Common myeloid progenitor, CD34-positive (primary cell): Measurements from ENCODE around the gene ZG16.

Experiments
- CTCF ChIA-PET: fragments of 350-600 bp; sonication (Branson Sonifier 250); formaldehyde crosslinking; loops from one replicate; lab custom pipeline; 2021; ENCODE audit warnings: antibody characterized with exemption; lab: Charles Lee
- POLR2A ChIA-PET: fragments of 350-600 bp; sonication (Branson Sonifier 250); formaldehyde crosslinking; loops from one replicate; lab custom pipeline; 2021; ENCODE audit warnings: antibody characterized with exemption; lab: Charles Lee
- DNase-seq, 3 donors: peaks; one replicate each; pipeline versions ENCODE4 v3.0.0 to v3.0.0-alpha.2; 2013
- H3K27ac ChIP-seq, 2 experiments: 1 replicate in 1 of 2; 2 replicates in 1 of 2; pipeline ENCODE4 v1.7.0; 2013; ENCODE audit warnings: inconsistent platforms in 2 of 2, low read length in 2 of 2, mild to moderate bottlenecking in 2 of 2, low read depth in 1 of 2, moderate library complexity in 1 of 2; ENCODE audit not compliant: severe bottlenecking in 2 of 2, insufficient read depth in 1 of 2, poor library complexity in 1 of 2
- H3K27me3 ChIP-seq, 5 experiments: replicated peaks in 2 of 5; 1 replicate in 3 of 5; 2 replicates in 2 of 5; pipeline versions ENCODE4 v1.6.1 to v1.7.0; 2013; ENCODE audit warnings: low read length in 4 of 5, mild to moderate bottlenecking in 2 of 5, moderate library complexity in 2 of 5, inconsistent platforms in 1 of 5; ENCODE audit not compliant: insufficient read depth in 5 of 5, control insufficient read depth in 4 of 5
- H3K36me3 ChIP-seq, 4 experiments: 1 replicate in 2 of 4; 2 replicates in 2 of 4; pipeline versions ENCODE4 v1.6.1 to v1.7.0; 2013; ENCODE audit warnings: low read length in 3 of 4, control low read depth in 1 of 4, mild to moderate bottlenecking in 1 of 4; ENCODE audit not compliant: control insufficient read depth in 4 of 4, insufficient read depth in 4 of 4
- H3K4me1 ChIP-seq, 4 experiments: 1 replicate in 3 of 4; 2 replicates in 1 of 4; pipeline versions ENCODE4 v1.6.1 to v1.7.1; 2013; ENCODE audit warnings: low read length in 3 of 4, mild to moderate bottlenecking in 3 of 4, control low read depth in 1 of 4, inconsistent platforms in 1 of 4, moderate library complexity in 1 of 4; ENCODE audit not compliant: control insufficient read depth in 4 of 4, insufficient read depth in 4 of 4; ENCODE audit errors: control extremely low read depth in 1 of 4
- H3K4me3 ChIP-seq, 7 experiments: 1 replicate in 4 of 7; 2 replicates in 3 of 7; pipeline versions ENCODE4 v1.5.1 to v1.7.0; 2013; ENCODE audit warnings: mild to moderate bottlenecking in 7 of 7, low read length in 6 of 7, moderate library complexity in 6 of 7, inconsistent platforms in 2 of 7, low read depth in 2 of 7, control low read depth in 1 of 7; ENCODE audit not compliant: insufficient read depth in 4 of 7, control insufficient read depth in 1 of 7; ENCODE audit errors: extremely low read depth in 1 of 7
- H3K9me3 ChIP-seq, 5 experiments: 1 replicate in 4 of 5; 2 replicates in 1 of 5; pipeline versions ENCODE4 v1.6.1 to v1.7.1; 2013; ENCODE audit warnings: low read length in 4 of 5, mild to moderate bottlenecking in 2 of 5, inconsistent platforms in 1 of 5, low read depth in 1 of 5, moderate library complexity in 1 of 5; ENCODE audit not compliant: control insufficient read depth in 4 of 5, insufficient read depth in 2 of 5; ENCODE audit errors: control extremely low read depth in 1 of 5
- WGBS: methylation state at CpG from one replicate; pipeline ENCODE4 v1.1.5; 2013; ENCODE audit not compliant: insufficient coverage; 5-methylcytosine and 5-hydroxymethylcytosine counted together

The ZG16 gene

DNA sequence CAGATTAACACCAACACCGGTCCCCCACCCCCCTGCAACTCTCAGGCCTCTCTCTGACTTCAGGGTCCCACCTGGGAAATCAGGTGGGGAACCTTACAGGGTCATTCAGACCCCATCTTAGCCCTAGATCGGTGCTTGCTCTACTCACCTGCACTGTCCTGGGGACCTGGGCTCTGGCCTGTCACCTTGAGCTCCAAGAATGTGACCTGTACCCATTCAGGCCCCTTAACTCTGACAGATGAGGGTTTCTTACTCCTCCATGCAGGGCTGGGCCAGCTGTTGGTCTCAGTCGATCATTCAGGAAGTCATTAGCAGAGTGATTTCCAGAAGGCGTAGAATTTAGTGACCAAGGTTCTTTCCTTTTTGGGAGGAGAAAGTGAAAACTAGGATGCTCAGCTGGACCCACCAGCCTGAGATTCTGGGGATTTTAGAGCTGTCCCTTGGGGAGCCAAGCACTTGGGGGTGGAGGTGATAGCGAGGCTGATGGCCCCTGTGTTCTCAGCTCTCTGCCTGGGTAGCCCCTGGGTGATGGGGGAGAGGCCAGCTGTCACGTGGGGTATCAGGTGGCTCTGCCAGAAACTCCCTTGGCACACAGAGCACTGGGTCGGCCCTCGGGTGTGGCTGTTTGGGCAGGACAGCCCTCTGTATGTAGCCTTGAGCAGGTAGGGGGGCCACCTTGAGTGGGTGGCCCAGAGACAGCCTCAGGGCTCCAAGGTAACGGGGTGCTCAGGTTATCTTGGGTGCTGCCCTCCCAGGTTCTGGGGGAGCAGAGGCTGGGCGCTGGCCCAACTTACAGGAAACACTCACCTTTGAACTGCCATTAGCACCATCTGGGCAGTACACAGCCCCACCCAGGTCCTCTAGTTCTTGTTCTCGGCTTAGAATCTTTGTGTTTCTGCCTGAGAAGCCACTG, 42.9 kb downstream of the ZG16 start:
- ChIA-PET CTCF (interaction anchor here (0.8 to 7.2 kb wide), 7 partner anchors 13 to 187 kb away, joined by 3 to 46 read pairs (median 4); no protein-coding TSS in a partner anchor), POLR2A (interaction anchor here (0.7 kb wide), 1 partner anchor 13 kb away, joined by 3 read pairs; no protein-coding TSS in a partner anchor)
- Histone ChIP-seq H3K27me3 (no peaks in the 10 kb centered on the region), H3K4me3 (peak overlapping the region; percentile 48 to 89 (median 77)), H3K36me3 (peaks cover 0 to 22% (median 12%) of the 10 kb centered on the region in 4 experiments), H3K27ac (peak overlapping the region; percentile 1 to 79), H3K9me3 (no peaks in the 10 kb centered on the region), H3K4me1 (peaks cover 17 to 77% (median 66%) of the 10 kb centered on the region in 4 experiments)
- peak in 1 of 3 donors; percentile 18 for DNase-seq
- 35% methylated on average over 7 of the region's 11 CpGs for WGBS

DNA sequence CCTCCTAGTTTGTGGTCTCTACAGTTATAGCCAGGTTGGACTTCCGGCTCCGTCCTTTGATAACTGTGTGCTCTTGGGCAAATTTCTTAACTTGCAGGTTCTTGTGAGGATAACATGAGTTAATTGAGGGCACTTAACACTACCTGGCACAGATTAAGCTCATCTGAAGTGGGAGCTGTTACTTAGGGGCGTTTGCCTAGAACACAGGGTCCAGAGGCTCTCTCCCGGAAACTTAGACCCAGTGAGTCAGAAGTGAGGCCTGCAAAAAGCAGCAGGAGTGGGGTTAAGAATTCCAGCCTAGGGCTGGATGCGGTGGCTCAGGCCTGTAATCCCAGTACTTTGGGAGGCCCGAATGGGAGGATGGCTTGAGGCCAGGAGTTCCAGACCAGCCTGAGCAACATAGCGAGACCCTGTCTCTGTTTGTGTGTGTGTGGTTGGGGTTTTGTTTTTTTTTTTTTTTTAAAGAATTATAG, 43.6 kb downstream of the ZG16 start:
- 68% methylated on average over 4 of the region's 7 CpGs for WGBS
- POLR2A ChIA-PET = no interaction called here
- peak overlapping the region in 1 of 2 experiments; percentile 79 for H3K27ac ChIP-seq

DNA sequence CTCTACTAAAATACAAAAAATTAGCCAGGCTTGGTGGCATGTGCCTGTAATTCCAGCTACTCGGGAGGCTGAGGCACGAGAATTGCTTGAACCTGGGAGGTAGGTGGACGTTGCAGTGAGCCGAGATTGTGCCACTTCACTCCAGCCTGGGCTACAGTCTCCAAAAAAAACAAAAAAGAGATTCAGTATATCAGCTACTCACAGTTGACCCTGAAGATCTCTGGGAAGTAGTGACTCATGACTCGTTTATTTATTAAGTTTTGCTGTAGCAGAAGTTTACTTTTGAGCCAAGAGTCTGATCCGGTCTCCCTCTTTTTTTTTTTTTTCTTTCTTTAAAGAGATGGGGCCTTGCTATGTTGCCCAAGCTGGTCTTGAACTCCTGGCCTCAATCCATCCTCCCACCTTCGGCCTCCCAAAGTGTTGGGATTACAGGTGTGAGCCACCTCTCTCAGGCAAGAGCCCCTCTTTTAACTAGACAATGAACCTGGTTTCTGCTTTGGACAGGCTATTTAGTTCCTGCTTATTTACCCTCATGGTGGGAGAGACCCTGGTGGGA, 46.6 kb downstream of the ZG16 start:
- 100% methylated on average over 1 of the region's 7 CpGs for WGBS
- DNase-seq = peak in 2 of 3 donors; percentile 26 to 35
- Histone ChIP-seq H3K27me3 (no peaks in the 10 kb centered on the region), H3K36me3 (peaks cover 0 to 4% (median under 1%) of the 10 kb centered on the region in 4 experiments), H3K4me1 (peaks cover 13 to 55% (median 45%) of the 10 kb centered on the region in 4 experiments), H3K9me3 (no peaks in the 10 kb centered on the region), H3K27ac (no peak overlapping the region), H3K4me3 (no peak overlapping the region)
- POLR2A ChIA-PET = interaction anchor here (0.6 kb wide), 1 partner anchor 76 kb away, joined by 4 read pairs; no protein-coding TSS in a partner anchor
- CTCF ChIA-PET = interaction anchor here (1.0 kb wide), 1 partner anchor 9 kb away, joined by 3 read pairs; the partner anchor contains the start of gene PAGR1

More for the DNA sequence above, 43.6 kb downstream of the ZG16 start:
- Histone ChIP-seq H3K36me3 (peaks cover 0 to 22% (median 12%) of the 10 kb centered on the region in 4 experiments), H3K9me3 (no peaks in the 10 kb centered on the region), H3K4me3 (peak overlapping the region in 4 of 7 experiments; percentile 77 to 89 (median 84)), H3K4me1 (peaks cover 17 to 75% (median 63%) of the 10 kb centered on the region in 4 experiments), H3K27me3 (no peaks in the 10 kb centered on the region)
- DNase-seq = peak in 1 of 3 donors; percentile 15
- CTCF ChIA-PET = interaction anchor here (2.4 to 7.2 kb wide), 3 partner anchors 14 to 121 kb away, joined by 12 to 46 read pairs (median 24); no protein-coding TSS in a partner anchor

DNA sequence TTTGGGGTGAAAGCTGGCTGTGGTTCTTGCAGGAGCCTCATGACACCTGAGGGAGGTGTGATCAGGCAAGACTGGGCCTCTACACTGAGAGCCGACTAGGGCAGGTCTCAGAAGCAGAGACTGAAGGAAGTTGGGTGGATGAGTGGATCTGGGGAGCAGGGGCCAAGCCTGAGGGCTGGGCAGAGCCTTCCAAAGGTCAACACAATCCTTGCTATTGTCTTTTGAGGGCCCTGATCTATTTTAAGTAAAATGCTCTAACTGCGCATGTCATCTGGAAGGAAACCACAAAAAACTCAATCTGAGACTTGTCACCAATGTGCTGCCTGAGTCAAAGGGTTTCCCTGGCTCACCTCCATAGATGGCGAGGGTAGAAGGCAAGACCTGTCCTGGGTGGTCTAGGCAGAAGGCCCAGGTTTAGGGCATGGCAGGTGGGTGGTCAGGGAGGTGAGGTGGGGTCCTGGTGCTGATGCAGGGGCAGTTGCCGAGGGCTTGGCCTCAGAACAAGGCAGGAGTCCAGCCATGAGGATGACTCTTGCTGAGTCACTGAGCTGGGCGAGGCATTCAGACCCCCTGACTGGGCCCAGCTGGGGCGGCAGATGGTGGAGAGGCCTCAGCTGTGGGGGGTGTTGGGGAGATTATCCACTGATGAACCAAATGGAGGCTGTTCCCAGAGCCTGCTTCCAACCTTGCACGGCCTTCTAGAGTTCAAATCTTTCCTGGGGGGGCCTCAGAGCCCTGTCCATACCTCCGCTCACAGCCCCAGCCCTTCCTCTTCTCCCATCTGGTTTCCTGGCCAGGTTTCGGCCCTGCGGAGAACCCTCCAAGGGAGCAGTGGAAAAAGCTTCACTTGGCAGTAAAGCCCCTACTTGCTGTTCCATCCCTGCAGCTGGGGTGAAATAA, 47.3 kb downstream of the ZG16 start:
- Histone ChIP-seq H3K9me3 (no peaks in the 10 kb centered on the region), H3K27me3 (no peaks in the 10 kb centered on the region), H3K27ac (no peak overlapping the region), H3K4me1 (peaks cover 9 to 48% (median 38%) of the 10 kb centered on the region in 4 experiments), H3K4me3 (no peak overlapping the region), H3K36me3 (peaks cover 0 to 3% (median under 1%) of the 10 kb centered on the region in 4 experiments)
- POLR2A ChIA-PET = no interaction called here
- CTCF ChIA-PET = interaction anchor here (0.9 to 1.5 kb wide), 3 partner anchors 23 to 126 kb away, joined by 3 to 6 read pairs (median 3); no protein-coding TSS in a partner anchor
- WGBS = 47% methylated on average over 10 of the region's 10 CpGs
- peak in 2 of 3 donors; percentile 42 to 64 for DNase-seq

DNA sequence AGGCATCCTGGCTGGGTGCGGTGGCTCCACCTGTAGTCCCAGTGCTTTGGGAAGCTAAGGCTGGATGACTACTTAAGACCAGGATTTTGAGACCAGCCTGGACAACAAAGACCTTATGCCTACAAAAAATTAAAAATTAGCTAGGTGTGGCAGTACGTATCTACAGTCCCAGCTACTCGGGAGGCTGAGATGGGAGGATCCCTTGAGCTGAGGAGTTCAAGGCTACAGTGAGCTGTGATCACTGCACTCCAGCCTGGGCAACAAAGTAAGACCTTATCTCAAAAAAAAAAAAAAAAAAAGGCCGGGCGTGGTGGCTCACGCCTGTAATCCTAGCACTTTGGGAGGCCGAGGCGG, 48.3 kb downstream of the ZG16 start:
- Histone ChIP-seq H3K9me3 (no peaks in the 10 kb centered on the region), H3K36me3 (peaks cover 0 to 9% (median 2%) of the 10 kb centered on the region in 4 experiments), H3K27me3 (no peaks in the 10 kb centered on the region), H3K4me1 (peaks cover 9 to 39% (median 29%) of the 10 kb centered on the region in 4 experiments), H3K4me3 (no peak overlapping the region), H3K27ac (no peak overlapping the region)
- CTCF ChIA-PET = interaction anchor here (0.9 to 1.5 kb wide), 4 partner anchors 22 to 206 kb away, joined by 3 to 6 read pairs (median 3); no protein-coding TSS in a partner anchor
- WGBS = 100% methylated on average over 1 of the region's 8 CpGs
- POLR2A ChIA-PET = no interaction called here
- DNase-seq = no peak

DNA sequence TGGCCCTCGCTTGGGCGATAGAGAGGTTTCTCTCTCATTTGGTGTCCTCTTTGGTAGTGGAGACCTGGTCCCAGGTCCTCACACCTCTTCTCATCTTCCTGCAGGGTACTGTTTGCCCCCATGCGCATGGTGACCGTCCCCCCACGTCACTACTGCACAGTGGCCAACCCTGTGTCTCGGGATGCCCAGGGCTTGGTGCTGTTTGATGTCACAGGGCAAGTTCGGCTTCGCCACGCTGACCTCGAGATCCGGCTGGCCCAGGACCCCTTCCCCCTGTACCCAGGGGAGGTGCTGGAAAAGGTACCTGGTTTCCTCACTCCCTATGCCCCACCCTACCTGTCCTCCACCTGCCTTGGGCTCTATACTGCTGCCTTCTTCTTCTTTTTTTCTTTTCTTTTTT, 52.7 kb downstream of the ZG16 start:
- Histone ChIP-seq H3K36me3 (peaks cover 4 to 38% (median 13%) of the 10 kb centered on the region in 4 experiments), H3K27me3 (no peaks in the 10 kb centered on the region), H3K9me3 (no peaks in the 10 kb centered on the region), H3K4me1 (peaks cover 0 to under 1% (median under 1%) of the 10 kb centered on the region in 4 experiments), H3K27ac (no peak overlapping the region), H3K4me3 (no peak overlapping the region)
- no peak for DNase-seq
- POLR2A ChIA-PET = no interaction called here
- 95% methylated on average over 9 of the region's 11 CpGs for WGBS
- CTCF ChIA-PET = no interaction called here
